ENCODE data around the gene ZNF407.
A peak's percentile ranks its signal among the peaks of the same experiment; 100 is the strongest.
"Not testable (repeated sequence)": the region's sequence is repeated elsewhere in the genome, so short reads cannot be mapped to it uniquely, and the experiment has no call there.

Gene ZNF407

DNA sequence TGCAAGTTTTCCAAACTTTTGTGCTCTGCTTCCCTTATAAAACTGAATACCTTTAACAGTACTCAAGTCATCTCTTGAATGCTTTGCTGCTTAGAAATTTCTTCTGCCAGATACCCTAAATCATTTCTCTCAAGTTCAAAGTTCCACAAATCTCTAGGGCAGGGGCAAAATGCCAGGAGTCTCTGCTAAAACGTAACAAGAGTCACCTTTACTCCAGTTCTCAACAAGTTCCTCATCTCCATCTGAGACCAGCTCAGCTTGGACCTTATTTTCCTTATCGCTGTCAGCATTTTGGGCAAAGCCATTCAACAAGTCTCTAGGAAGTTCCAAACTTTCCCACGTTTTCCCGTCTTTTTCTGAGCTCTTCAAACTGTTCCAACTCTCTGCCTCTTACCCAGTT lies 373.7 kb downstream of the ZNF407 start:
- not testable (repeated sequence) for DNase-seq (ENCODE audit: low read depth)

GRCh38 chr18:74971776-74972175 lies 374.1 kb downstream of the ZNF407 start:
- DNase-seq (ENCODE audit: low read depth) = not testable (repeated sequence)

GRCh38 chr18:74972354-74972753 lies 374.7 kb downstream of the ZNF407 start:
- no peak for DNase-seq (ENCODE audit: low read depth)

DNA sequence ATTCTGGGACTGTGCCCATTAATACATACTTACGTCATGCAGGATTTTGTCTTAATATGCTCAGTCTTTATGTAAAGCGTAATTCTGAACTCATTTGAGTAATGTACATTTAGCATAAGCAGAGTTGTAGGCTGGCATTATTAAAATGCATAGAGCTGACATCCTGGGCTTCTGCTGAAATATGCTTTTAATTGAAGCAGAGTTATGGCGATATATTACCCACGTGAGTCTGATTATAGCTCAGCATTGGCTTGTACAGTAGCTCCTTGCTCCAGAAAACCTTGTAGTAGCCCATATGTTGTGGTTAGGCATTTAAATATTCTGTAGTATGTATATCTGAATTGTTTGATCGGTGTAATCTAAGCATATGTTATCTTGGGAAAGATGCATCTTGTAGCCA lies 377.3 kb downstream of the ZNF407 start:
- DNase-seq (ENCODE audit: low read depth) = no peak

- no peak for DNase-seq (ENCODE audit: low read depth)
Observed at GRCh38 chr18:74976331-74976909, 378.8 kb downstream of the ZNF407 start.

DNA sequence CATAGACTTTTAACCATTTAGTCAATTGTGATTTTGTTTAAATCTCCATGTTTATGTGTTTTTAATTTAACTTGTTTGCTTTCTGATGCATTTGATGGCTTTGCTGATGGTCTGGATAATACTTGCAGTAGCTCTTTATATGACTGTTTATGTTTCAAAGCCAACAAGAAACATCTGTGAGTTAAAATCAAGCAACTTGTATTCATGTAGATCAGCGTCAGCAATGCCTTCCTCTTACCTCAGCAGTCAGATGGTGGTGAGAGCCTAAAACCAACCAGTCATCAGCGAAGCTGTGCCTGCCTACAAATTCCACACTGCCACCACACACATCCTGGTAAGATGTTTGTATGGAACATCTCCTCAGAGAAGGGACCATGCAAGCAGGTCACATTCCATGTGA lies 379.4 kb downstream of the ZNF407 start:
- DNase-seq (ENCODE audit: low read depth) = no peak

DNA sequence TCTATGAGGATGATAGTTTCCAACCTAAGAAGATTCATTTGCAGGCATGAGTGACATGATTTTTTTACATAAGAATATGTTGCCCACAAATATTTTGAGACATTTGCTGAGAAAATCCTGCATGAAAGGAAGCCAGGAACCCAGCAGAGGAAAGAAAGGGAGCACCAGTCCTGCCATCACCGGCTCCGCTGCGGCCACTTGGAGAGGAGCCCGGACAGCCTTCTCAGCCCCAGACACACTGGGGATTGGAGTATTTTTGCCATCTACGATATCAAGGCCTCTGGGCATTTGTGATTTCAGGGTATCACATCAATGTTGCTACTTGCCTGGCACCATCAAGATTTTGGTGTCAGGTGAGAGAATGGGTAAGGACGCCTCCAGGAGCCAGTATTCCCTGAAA lies 383.0 kb downstream of the ZNF407 start:
- DNase-seq (ENCODE audit: low read depth) = no peak

DNA sequence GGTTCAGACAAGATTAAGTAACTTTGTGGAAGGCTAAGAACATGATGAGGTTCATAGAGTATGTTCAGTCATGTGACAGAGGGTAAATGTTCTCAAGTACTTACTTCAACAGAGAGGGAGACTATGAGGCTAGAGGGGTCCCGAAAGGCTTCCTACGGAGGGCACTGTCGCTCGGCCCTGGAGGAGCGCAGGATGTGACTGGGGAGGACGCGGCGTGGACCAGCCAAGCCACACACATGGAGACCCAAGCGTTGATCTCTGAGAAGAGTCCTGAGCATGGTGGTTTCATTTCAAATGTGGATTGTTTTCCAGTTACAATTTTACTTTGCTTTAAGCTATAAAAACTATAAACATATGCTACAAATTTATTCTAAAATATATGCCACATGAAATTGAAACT lies 383.8 kb downstream of the ZNF407 start:
- DNase-seq (ENCODE audit: low read depth) = no peak

- no peak for DNase-seq (ENCODE audit: low read depth)
Observed at GRCh38 chr18:74982946-74983635, 385.4 kb downstream of the ZNF407 start.

- no peak for DNase-seq (ENCODE audit: low read depth)
Observed at GRCh38 chr18:74989134-74989533, 391.5 kb downstream of the ZNF407 start.

GRCh38 chr18:74990563-74991081 lies 393.0 kb downstream of the ZNF407 start:
- no peak for DNase-seq (ENCODE audit: low read depth)

- DNase-seq (ENCODE audit: low read depth) = peak; percentile 47
Observed at GRCh38 chr18:74994502-74995418, 397.1 kb downstream of the ZNF407 start.

DNA sequence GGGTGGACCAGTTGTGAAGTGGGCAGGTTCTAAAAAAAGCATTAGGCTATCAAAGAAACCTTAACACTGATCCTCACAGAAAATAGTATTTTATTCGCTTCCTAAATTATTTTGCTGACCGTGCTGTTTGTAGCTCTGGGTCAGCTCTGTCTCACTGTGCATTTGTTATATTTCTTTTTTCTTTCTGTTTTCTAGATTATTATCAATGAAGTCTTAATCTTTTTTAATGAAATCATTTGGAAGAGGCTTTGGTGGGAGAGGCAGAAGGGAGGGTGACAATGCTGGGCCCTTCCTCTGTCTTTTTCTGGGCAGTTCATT lies 397.7 kb downstream of the ZNF407 start:
- no peak for DNase-seq (ENCODE audit: low read depth)

DNA sequence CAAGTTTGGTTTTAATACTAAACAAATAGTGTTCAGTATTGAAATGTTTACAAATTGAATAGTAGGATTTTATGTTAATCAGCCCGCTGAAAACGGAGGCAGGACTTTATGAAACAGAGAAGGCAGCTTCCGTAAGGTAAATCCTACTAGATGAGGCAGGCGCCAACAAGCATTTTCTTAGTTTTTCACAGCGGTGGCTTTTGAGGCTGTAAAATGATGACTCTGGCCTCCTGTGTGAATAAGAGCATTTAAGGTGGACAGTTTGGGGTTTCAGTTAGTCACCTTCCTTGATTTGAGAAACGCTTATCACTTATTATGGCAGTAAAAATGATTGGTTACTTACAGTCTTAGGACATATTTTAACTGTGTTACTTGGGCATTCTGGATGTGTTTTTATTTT lies 398.4 kb downstream of the ZNF407 start:
- DNase-seq (ENCODE audit: low read depth) = no peak

- no peak for DNase-seq (ENCODE audit: low read depth)
Observed at GRCh38 chr18:74996996-74997395, 399.3 kb downstream of the ZNF407 start.

DNA sequence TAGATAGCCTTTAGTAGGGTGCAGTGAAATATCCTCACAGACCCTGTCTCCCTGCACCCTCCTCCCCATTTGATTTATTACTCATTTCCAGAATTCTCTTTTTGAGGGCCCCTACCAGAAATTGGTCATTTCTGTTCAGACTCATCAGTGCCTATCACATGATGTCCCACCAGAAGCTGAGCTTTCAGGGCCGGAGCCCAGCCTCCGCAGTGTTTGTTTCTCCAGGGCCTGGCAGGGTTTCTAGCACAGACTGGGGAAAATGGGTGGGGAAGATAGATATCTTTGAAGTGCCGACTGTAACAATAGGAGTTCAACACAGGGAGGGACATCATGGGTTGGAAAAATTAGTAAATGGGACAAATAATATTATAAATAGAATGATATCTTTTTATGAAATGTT lies 403.2 kb downstream of the ZNF407 start:
- DNase-seq (ENCODE audit: low read depth) = no peak

- no peak for DNase-seq (ENCODE audit: low read depth)
Observed at GRCh38 chr18:75003039-75003438, 405.4 kb downstream of the ZNF407 start.

DNA sequence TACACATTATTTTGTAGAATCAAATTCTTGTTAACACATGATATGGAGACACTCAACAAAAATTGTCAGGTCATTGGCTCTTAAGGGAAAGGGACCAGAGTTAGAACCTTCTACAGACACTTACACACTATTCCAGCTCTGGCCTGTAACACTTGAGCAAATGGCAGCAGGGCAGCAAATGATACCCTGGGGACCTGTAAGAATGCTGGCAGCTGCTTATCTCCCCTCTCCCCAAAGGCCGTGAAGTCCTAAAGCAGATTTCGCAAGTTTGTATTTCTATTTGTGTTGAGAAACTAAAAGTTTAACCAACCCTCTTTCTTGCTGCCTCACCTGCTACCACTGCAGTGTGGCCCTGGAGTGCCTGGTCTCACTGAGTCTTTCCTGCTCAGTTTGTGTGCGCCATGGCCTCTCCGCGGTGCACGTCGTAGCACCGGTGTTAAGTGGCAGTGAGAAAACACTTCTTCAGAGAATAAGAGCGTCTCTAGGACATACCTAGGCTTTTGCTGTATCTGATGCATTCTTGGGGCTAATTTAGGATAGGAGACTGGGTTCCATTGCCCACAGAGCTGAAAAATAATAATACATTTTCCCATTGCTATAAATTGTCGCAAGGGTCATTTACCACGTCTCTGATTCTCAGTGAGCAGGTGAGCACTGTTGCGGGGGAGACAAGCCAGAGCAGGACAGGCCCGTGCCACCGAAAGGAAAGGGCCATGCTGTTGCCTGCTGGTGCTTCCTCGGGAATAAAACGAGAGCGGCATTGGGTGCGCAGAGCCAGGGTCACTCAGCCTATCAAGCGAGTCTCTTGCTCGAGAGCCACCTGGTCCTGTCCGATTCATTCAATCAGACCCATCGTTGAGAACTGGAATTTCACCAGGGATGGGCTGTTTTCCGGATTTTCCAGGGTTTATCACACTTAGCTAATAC lies 406.4 kb downstream of the ZNF407 start:
- DNase-seq (ENCODE audit: low read depth) = no peak

GRCh38 chr18:75005626-75006025 lies 408.0 kb downstream of the ZNF407 start:
- DNase-seq (ENCODE audit: low read depth) = no peak

- DNase-seq (ENCODE audit: low read depth) = no peak
Observed at GRCh38 chr18:75008186-75008585, 410.5 kb downstream of the ZNF407 start.

DNA sequence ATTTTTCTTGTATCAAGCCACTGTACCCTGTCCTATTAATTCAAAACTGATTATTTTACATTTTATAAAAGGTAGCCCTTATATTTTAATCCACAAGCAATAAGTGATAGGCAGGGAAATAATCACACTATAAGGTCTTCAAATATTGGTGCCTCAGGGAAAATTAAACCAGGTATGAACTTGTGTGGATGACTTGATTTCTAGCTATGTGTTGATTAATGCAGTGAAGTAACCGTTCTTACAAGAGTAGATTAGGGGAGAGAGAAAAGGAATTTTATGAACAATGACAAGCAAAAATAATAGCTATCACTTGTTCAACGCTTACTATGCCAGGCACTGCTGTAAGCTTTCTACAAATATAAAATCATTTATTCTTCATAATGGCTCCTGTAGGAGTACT lies 411.6 kb downstream of the ZNF407 start:
- DNase-seq (ENCODE audit: low read depth) = no peak

DNA sequence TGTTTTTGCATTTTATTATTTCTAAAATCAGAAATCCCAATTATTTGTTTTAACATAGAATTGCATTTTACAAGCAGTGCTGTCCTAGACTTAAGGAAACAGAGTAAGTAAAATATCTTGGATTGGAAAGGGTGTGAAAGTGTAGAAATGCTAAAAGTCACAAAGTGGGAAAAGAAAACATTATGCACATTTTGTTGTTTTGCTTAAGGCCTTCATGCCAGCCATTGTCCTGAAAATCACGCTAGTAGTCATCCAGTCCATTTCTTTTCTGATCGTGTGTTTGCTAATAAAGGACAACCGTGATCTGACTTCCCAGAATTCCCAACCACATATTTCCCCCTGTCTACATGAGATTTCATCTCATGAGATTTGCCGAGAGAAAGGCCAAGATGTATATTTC lies 412.2 kb downstream of the ZNF407 start:
- DNase-seq (ENCODE audit: low read depth) = no peak

Measured in ELR (cell line).